GM18520 (cell line): ENCODE measurements around the gene AKR7A2.
"Not testable (repeated sequence)": the region's sequence is repeated elsewhere in the genome, so short reads cannot be mapped to it uniquely, and the experiment has no call there.

Experiments
- ATAC-seq: cut with Tn5 transposase; IDR thresholded peaks from one replicate; pipeline ENCODE4 v1.9.1; 2021; ENCODE audit not compliant: unreplicated experiment

The AKR7A2 gene

GRCh38 chr1:19307794-19308508 is 4.0 kb downstream of the AKR7A2 start:
- no peak for ATAC-seq

- no peak for ATAC-seq
Measured at GRCh38 chr1:19306941-19307340, 5.0 kb downstream of the AKR7A2 start.

GRCh38 chr1:19305880-19306279 is 6.1 kb downstream of the AKR7A2 start:
- no peak for ATAC-seq

- ATAC-seq, result not testable (repeated sequence)
Measured at GRCh38 chr1:19304081-19304480, 7.9 kb downstream of the AKR7A2 start.

GRCh38 chr1:19300211-19300610 is 11.7 kb downstream of the AKR7A2 start:
- no peak for ATAC-seq

- no peak for ATAC-seq
Measured at GRCh38 chr1:19294638-19295037, 17.3 kb downstream of the AKR7A2 start.

GRCh38 chr1:19289244-19289643 is 22.7 kb downstream of the AKR7A2 start:
- ATAC-seq, result no peak

GRCh38 chr1:19288324-19289241 is 23.4 kb downstream of the AKR7A2 start, which contains the start of gene AKR7A3:
Gene AKR7A3, minus strand, starts transcription at chr1:19288770. Its CDS starts 61 bp downstream, at chr1:19288709.
- not testable (repeated sequence) for ATAC-seq

GRCh38 chr1:19287436-19288185 is 24.3 kb downstream of the AKR7A2 start:
- no peak for ATAC-seq

GRCh38 chr1:19285807-19286206 is 26.1 kb downstream of the AKR7A2 start:
- not testable (repeated sequence) for ATAC-seq

- ATAC-seq, result not testable (repeated sequence)
Measured at GRCh38 chr1:19285366-19285765, 26.6 kb downstream of the AKR7A2 start.

- ATAC-seq, result no peak
Measured at GRCh38 chr1:19284881-19285280, 27.1 kb downstream of the AKR7A2 start.

GRCh38 chr1:19283891-19284290 is 28.1 kb downstream of the AKR7A2 start:
- ATAC-seq, result no peak

GRCh38 chr1:19274636-19275035 is 37.3 kb downstream of the AKR7A2 start:
- no peak for ATAC-seq

GRCh38 chr1:19273844-19274531 is 38.0 kb downstream of the AKR7A2 start:
- not testable (repeated sequence) for ATAC-seq

- no peak for ATAC-seq
Measured at GRCh38 chr1:19273106-19273843, 38.7 kb downstream of the AKR7A2 start.

- no peak for ATAC-seq
Measured at GRCh38 chr1:19272064-19272463, 39.9 kb downstream of the AKR7A2 start.

- not testable (repeated sequence) for ATAC-seq
Measured at GRCh38 chr1:19270343-19270730, 41.6 kb downstream of the AKR7A2 start.

- ATAC-seq, result not testable (repeated sequence)
Measured at GRCh38 chr1:19269427-19270342, 42.3 kb downstream of the AKR7A2 start.
